Measurements from ENCODE around the gene SCAND1.

DNA sequence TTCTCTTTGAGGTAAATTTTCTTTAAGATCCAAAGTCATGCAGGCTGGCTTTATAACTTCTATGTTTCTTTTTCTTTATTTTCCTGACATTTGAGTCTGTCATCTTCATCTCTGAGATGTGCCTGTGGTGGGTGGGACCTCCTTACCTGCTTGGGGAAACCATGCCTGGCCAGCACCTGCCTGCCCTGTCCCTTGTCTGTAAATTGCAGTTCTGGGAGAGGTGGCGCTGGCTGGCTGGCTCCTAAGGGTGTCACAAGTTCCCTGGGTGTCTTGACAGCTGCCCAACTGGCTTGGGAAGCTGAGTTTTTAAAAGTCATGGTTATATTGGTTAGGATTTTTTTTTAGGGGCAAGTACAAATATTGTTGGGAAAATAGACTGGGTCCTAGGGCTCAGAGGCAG lies 36.3 kb downstream of the SCAND1 start:
- no peak for TF ChIP-seq POLR2A (IDR thresholded peaks at IDR 0.05)
- TF ChIP-seq, protein P1, sequence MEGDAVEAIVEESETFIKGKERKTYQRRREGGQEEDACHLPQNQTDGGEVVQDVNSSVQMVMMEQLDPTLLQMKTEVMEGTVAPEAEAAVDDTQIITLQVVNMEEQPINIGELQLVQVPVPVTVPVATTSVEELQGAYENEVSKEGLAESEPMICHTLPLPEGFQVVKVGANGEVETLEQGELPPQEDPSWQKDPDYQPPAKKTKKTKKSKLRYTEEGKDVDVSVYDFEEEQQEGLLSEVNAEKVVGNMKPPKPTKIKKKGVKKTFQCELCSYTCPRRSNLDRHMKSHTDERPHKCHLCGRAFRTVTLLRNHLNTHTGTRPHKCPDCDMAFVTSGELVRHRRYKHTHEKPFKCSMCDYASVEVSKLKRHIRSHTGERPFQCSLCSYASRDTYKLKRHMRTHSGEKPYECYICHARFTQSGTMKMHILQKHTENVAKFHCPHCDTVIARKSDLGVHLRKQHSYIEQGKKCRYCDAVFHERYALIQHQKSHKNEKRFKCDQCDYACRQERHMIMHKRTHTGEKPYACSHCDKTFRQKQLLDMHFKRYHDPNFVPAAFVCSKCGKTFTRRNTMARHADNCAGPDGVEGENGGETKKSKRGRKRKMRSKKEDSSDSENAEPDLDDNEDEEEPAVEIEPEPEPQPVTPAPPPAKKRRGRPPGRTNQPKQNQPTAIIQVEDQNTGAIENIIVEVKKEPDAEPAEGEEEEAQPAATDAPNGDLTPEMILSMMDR (IDR thresholded peaks at IDR 0.05), result no peak

All from thyroid gland (tissue), 4 donors.